Epithelial cell of prostate (primary cell): ENCODE results near the gene CEND1.

ENCODE experiments used
- DNase-seq: peaks from one replicate; pipeline ENCODE4 v3.0.0-alpha.2; 2011; ENCODE audit warnings: low read depth, low spot score
- H3K27ac ChIP-seq: fragments of 450-650 bp; 2 replicates; pipeline ENCODE4 v1.5.1; 2017; ENCODE audit warnings: mild to moderate bottlenecking

Gene CEND1

DNA sequence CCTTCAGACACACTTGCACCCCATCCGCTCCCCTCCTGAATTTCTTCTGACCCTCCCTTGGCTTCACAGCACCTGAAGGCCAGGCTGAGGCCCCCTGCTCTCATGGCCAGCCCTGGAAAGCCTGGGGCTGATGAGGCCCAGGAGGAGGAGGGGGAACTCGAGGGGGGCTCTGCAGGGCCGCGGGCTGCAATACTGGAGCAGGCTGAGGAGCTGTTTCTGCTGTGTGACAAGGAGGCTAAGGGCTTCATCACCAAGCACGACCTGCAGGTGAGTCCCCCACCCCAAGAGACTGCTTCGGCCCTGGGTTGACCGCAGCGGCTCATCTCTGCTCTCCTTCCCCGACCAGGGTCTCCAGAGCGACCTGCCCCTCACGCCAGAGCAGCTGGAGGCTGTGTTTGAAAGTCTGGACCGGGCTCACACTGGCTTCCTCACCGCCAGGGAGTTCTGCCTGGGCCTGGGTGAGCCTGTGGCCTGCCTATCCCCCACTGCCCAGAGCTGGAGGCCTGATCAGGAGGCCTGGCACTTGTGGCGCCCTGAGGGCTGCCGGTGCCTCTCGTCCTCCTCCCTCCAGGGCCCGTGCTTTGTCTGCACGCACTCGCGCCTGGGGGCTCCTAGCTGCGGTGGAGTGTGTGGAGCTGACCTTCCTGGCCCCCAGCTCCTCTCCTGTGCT, 38.8 kb upstream of the CEND1 start:
- no peak overlapping the region for H3K27ac ChIP-seq
- no peak for DNase-seq

DNA sequence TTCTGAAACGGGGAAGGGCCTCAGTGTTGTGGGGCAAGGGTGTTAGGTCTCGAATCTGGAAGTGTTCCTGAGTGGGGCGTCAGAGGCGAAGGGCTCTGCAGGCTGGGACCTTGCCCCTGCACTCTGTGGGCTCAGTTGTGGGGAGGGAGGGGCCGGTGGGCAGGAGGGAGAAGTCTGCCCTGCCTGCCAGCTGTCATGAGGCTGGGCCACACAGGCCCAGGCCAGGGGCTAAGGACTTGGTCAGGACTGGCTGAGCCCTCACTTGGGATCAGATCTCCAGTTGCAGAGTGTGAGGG, 38.0 kb upstream of the CEND1 start, which contains the start of gene CRACR2B:
Gene CRACR2B, plus strand, starts transcription at position 23 of the 296 bp plus-strand sequence. CDS start 689 bp downstream, outside the sequence.
- no peak for DNase-seq
- H3K27ac ChIP-seq, result no peak within 1 kb of the TSS

DNA sequence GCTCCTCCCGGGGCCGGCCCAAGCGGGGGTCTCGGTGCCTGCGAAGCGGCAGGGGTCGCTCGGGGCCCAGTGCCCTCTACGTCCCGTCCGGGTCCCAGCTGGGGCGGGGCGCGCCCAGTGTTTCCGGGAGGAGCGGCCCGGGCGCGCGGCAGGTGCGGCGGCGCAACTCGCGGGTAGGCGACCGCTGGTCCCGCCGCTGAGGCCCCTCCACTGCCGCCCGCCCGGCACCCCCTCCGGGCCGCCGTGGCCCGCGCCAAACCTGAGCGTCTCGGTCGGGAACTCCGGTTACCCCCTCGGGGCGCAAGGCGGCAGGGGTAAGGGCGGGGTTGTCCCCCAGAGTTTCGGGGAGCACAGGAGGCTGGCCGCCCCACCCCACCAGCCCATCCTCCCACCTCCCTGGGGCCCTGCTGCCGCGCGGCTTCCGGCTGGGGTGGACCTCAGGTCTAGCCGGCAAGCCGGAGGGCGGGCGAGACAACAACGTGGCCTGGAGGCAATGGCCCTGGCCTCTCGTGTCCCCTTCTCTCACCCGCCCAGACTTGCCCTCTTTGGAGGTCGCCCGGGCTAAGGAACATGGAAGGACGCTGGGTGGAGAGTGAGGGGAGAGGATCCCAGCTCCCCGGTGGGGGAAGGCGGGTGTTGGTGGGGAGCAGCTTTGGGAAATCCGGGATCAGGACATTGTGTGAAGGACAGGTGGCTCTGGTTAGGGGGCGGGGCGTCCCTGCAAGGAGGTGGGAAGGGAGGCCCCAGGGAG, 37.4 kb upstream of the CEND1 start:
- no peak overlapping the region for H3K27ac ChIP-seq
- no peak for DNase-seq

DNA sequence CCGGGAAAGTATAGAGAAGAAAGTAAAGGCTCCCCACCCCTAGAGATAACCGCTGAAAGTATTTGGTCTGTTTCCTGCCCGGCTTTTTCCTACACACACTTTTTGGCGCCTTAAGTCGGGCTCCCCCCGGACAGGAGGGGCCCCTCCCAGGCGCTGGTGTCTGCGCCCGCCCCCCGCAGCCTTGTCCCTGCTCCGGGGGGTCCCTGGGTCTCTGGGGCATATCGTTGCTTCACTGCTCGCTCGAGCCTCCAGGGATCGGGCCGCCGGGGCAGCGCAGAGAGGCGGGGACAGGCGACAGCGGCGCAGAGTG, 36.9 kb upstream of the CEND1 start:
- H3K27ac ChIP-seq, result no peak overlapping the region
- no peak for DNase-seq

GRCh38 chr11:826227-826621, 36.3 kb upstream of the CEND1 start:
- DNase-seq, result no peak
- no peak overlapping the region for H3K27ac ChIP-seq

DNA sequence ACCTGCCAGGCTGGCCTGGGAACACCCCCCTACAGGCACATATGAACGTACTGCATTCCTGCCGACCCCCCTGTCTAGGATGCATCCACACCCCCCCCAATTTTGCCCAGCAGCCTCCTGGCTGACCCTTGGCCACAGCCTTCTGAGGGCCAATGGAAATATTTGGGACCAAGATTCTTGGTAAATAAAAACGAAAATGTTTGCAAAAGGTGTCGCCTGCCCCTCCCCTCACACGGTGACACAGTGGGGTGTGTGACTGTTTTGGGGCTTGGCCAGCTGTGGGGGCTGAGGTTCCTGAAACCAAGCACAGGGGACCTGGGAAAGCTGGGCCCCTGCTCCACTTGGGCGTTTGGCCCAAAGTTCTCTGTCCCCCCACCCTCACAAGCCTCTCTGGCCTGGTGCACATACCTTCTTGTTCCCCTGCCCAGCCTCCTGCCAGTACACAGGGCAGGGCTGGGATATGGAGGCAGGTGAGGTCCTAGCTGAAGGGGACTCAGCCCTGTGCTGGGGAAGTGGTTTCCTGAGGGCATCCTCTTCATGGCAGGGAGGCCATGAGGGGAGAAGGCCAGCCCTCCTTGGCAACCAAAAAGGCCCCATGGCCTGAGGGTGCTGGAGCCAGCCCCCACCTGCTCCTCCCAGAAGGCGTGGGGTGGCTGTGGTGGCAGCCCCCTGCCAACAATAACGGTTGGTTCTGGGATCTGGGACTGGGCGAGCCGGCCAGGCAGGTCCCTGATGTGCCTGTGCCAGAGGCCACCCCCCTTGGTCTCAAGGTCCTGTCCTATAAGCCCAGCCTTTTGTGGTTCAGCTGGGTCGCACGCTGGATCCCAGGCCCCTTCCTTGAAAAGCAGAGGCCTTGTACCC, 35.7 kb upstream of the CEND1 start:
- DNase-seq, result no peak
- H3K27ac ChIP-seq, result no peak overlapping the region

- no peak for DNase-seq
- no peak overlapping the region for H3K27ac ChIP-seq
Measured at GRCh38 chr11:824942-825341, 35.1 kb upstream of the CEND1 start.

GRCh38 chr11:824292-824880, 34.5 kb upstream of the CEND1 start:
- H3K27ac ChIP-seq, result no peak overlapping the region
- DNase-seq, result no peak

DNA sequence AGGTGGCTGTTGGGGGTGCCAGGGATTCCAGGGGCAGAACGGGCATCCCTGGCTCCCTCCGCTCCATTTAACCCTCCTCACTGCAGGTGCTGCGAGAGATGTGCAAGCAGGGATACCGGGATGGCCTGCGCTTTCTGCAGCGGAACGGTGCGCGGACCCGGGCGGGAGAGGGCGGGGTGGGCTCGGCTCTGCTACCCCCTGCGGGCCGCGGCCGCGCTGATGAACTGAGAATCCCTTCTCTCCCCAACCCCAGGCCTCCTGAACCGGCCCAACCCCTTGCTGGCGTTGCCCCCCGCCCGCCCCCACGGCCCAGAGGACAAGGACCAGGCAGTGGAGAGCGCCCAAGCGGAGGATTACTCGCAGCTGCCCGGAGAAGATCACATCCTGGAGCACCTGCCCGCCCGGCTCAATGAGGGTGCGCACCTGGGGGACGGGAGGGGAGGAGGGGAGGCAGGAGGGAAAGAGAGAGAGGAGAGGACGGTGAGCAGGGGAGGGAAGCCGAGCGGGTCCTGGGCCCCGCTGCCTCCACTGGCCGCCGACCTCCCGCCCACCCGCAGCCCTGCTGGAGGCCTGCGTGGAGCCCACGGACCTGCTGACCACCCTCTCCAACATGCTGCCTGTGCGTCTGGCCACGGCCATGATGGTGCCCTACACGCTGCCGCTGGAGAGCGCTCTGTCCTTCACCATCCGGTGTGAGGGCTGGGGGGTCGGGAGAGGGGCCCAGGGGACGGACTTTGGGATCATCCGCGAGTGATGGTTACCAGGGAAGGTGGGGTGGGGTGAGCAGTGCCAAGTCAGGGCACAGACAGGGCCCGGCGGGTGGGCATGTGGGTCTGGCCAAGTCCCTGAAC, 33.8 kb upstream of the CEND1 start:
- no peak for DNase-seq
- no peak overlapping the region for H3K27ac ChIP-seq

- peak overlapping the region; percentile 92 for H3K27ac ChIP-seq
- no peak for DNase-seq
Measured at GRCh38 chr11:821512-822371, 31.9 kb upstream of the CEND1 start.

GRCh38 chr11:820655-821511, 31.0 kb upstream of the CEND1 start:
- no peak for DNase-seq
- peak overlapping the region; percentile 92 for H3K27ac ChIP-seq

GRCh38 chr11:819943-820649, 30.2 kb upstream of the CEND1 start:
- H3K27ac ChIP-seq, result peak overlapping the region; percentile 92
- no peak for DNase-seq

DNA sequence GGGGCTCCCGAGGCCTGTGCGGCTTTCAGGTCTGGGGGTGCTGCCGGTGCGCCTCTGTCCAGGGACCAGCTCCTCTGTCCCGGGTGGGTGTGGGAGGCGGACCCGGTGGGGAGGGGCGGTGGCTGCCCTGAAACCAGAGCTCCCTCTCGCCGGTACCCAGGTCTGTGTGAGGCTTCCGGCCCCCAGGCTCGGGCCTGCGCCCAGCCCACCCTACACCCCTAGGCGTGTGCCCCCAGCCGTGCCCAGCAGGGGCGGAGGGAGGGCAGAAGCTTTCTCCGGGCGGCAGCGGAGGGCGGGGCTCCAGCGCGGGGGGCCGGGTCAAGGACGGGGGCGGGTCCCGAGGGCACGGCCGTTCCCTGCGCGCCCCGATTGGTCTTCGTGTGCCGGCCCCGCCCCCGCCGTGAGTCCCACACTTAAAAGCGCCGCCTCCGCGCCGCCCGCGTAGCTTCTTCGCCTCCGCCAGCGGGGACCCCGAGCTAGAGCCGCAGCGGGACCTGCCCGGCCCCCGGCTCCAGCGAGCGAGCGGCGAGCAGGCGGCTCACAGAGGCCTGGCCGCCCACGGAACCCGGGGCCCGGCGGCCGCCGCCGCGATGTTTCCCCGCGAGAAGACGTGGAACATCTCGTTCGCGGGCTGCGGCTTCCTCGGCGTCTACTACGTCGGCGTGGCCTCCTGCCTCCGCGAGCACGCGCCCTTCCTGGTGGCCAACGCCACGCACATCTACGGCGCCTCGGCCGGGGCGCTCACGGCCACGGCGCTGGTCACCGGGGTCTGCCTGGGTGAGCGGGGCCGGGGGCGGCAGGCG, 29.4 kb upstream of the CEND1 start:
- H3K27ac ChIP-seq, result peak overlapping the region; percentile 92
- no peak for DNase-seq

- peak within 1 kb of the TSS; percentile 92 for H3K27ac ChIP-seq
- DNase-seq, result no peak
Measured at GRCh38 chr11:818396-819128, 28.7 kb upstream of the CEND1 start, which contains the start of gene PNPLA2. TSS of gene PNPLA2 (plus strand) at chr11:818914. CDS start at chr11:819719, 805 bp downstream.

DNA sequence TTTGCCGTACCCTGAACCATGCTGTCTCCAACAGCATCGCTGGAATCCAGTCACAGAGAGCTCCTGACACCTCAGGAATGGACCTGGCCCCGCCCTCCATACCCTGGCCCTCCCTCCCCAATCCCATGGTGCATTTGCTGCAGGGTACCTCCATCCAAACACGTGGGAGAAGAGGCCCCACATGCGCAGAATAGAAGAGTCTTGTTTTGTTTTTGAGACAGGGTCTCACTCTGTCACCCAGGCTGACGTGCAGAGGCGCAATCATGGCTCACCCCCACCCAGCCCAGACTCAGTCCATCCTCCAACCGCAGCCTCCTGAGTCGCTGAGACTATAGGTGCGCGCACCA, 26.5 kb upstream of the CEND1 start:
- H3K27ac ChIP-seq, result no peak overlapping the region
- DNase-seq, result no peak
